Measurements from ENCODE around the gene SBK1.

- no peak for TF ChIP-seq CTCF (IDR thresholded peaks at IDR 0.05; ENCODE audit: low read depth, low read length)
- no peak for TF ChIP-seq MAX (IDR thresholded peaks at IDR 0.05; ENCODE audit: low read depth, low read length)
Observed at GRCh38 chr16:28265822-28266221, 26.5 kb upstream of the SBK1 start.
